SU-DHL-6 (cell line): ENCODE data around the gene NCKAP5.

ENCODE experiments used
- H2AFZ ChIP-seq: fragments of 200-600 bp; sonication (generic); 2 replicates; pipeline ENCODE4 v1.6.1; 2014; ENCODE audit warnings: low read depth, mild to moderate bottlenecking, moderate library complexity, mixed read lengths, antibody characterized with exemption, low read length; ENCODE audit not compliant: severe bottlenecking
- H3F3A ChIP-seq: fragments of 200-600 bp; shearing (Covaris generic); 2 replicates; pipeline ENCODE4 v1.6.0; 2016; ENCODE audit warnings: antibody characterized with exemption, mild to moderate bottlenecking; ENCODE audit not compliant: insufficient read depth
- H3K27ac ChIP-seq: fragments of 200-600 bp; sonication (generic); 2 replicates; pipeline ENCODE4 v1.5.1; 2016; ENCODE audit warnings: low read depth, mild to moderate bottlenecking, low read length, moderate library complexity, mixed read lengths
- H3K27me3 ChIP-seq: fragments of 200-600 bp; sonication (generic), shearing (Covaris generic); 2 replicates; pipeline ENCODE4 v1.6.0; 2014; ENCODE audit warnings: mild to moderate bottlenecking, low read length
- H3K36me3 ChIP-seq: fragments of 200-600 bp; sonication (generic); 2 replicates; pipeline ENCODE4 v1.6.1; 2014; ENCODE audit warnings: mild to moderate bottlenecking, low read length, mixed read lengths
- H3K4me2 ChIP-seq: fragments of 300-600, 200-600 bp; shearing (Covaris generic), sonication (generic); 2 replicates; pipeline ENCODE4 v1.6.0; 2014; ENCODE audit warnings: low read length, low read depth, mild to moderate bottlenecking; ENCODE audit not compliant: poor library complexity, severe bottlenecking
- H3K4me3 ChIP-seq: fragments of 200-600 bp; sonication (generic); 2 replicates; pipeline ENCODE4 v1.5.1; 2014; ENCODE audit warnings: antibody characterized with exemption, low read length, mild to moderate bottlenecking, mixed read lengths; ENCODE audit not compliant: insufficient read depth, poor library complexity, severe bottlenecking
- H3K79me2 ChIP-seq: fragments of 200-600 bp; sonication (generic); 2 replicates; pipeline ENCODE4 v1.6.1; 2014; ENCODE audit warnings: mild to moderate bottlenecking, low read length, moderate library complexity; ENCODE audit not compliant: insufficient read depth
- H3K9ac ChIP-seq: fragments of 200-600 bp; sonication (generic); 2 replicates; pipeline ENCODE4 v1.7.0; 2014; ENCODE audit warnings: mild to moderate bottlenecking, low read length
- H3K9me2 ChIP-seq: fragments of 200-600 bp; sonication (generic); replicated peaks from 2 replicates; pipeline ENCODE4 v1.6.1; 2014; ENCODE audit warnings: low read length; ENCODE audit not compliant: insufficient read depth
- H3K9me3 ChIP-seq: fragments of 200-600 bp; sonication (generic); 2 replicates; pipeline ENCODE4 v1.6.1; 2014; ENCODE audit warnings: low read length, mixed read lengths; ENCODE audit not compliant: insufficient read depth
- H4K20me1 ChIP-seq: fragments of 200-600 bp; sonication (generic); 2 replicates; pipeline ENCODE4 v1.6.1; 2014; ENCODE audit warnings: low read depth, mild to moderate bottlenecking, antibody characterized with exemption, low read length, moderate library complexity, mixed read lengths
- CTCF ChIP-seq: fragments of 200-600 bp; sonication (generic); IDR thresholded peaks from one replicate; pipeline ENCODE4 v1.5.1; 2017; ENCODE audit warnings: antibody characterized with exemption, mild to moderate bottlenecking, low read length, moderate library complexity; ENCODE audit not compliant: insufficient read depth, poor library complexity, severe bottlenecking
- EZH2phosphoT487 ChIP-seq: fragments of 200-600 bp; sonication (generic), shearing (Covaris generic); conservative IDR thresholded peaks from 2 replicates; pipeline ENCODE4 v1.6.1; 2018; ENCODE audit warnings: mild to moderate bottlenecking, antibody characterized with exemption, low read length, moderate library complexity, mixed read lengths

The NCKAP5 gene

DNA sequence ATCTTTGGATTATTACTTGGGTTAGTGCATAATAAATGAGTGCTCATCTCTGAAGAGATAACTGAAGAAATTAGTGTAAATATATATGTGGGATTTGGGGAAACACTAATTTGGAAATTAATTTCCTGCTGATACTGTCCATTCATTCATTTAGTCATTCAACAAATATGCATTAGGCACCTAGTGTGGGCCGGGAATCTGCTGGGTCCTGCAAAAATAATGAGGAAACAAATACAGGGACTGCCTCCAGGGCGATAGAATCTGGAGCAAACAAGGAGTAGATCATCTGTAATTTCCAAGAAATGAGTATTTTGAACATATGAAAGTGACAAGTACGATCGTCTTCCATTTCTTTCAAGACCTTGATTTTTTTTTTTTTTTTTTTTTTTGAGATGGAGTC lies 694.5 kb downstream of the NCKAP5 start:
- H3K9me3 ChIP-seq: no peaks in the 10 kb centered on the region
- H3F3A ChIP-seq: no peaks in the 10 kb centered on the region
- no peak overlapping the region for H3K9ac ChIP-seq

GRCh38 chr2:132871831-132872230 lies 696.4 kb downstream of the NCKAP5 start:
- TF ChIP-seq CTCF (no peak), EZH2phosphoT487 (no peak)
- H3K4me3 ChIP-seq: no peak overlapping the region
- no peaks in the 10 kb centered on the region for H3F3A ChIP-seq
- no peaks in the 10 kb centered on the region for H3K9me3 ChIP-seq
- H3K9ac ChIP-seq: no peak overlapping the region
- no peak overlapping the region for H3K27ac ChIP-seq
- no peaks in the 10 kb centered on the region for H3K79me2 ChIP-seq
- H2AFZ ChIP-seq: no peak overlapping the region
- H3K36me3 ChIP-seq: no peaks in the 10 kb centered on the region
- no peak overlapping the region for H3K4me2 ChIP-seq
- no peaks in the 10 kb centered on the region for H3K9me2 ChIP-seq
- no peaks in the 10 kb centered on the region for H3K27me3 ChIP-seq
- H4K20me1 ChIP-seq: no peaks in the 10 kb centered on the region

More for the DNA sequence above, 694.5 kb downstream of the NCKAP5 start:
- Histone ChIP-seq H3K27ac (no peak overlapping the region), H2AFZ (no peak overlapping the region), H4K20me1 (no peaks in the 10 kb centered on the region), H3K4me2 (no peak overlapping the region), H3K36me3 (no peaks in the 10 kb centered on the region), H3K79me2 (no peaks in the 10 kb centered on the region), H3K4me3 (no peak overlapping the region), H3K9me2 (no peaks in the 10 kb centered on the region), H3K27me3 (no peaks in the 10 kb centered on the region)
- no peak for TF ChIP-seq CTCF
- no peak for TF ChIP-seq EZH2phosphoT487

- TF ChIP-seq CTCF: no peak
- Histone ChIP-seq H3K9ac (no peak overlapping the region), H3F3A (no peaks in the 10 kb centered on the region), H3K4me3 (no peak overlapping the region), H4K20me1 (no peaks in the 10 kb centered on the region), H3K79me2 (no peaks in the 10 kb centered on the region), H3K9me2 (no peaks in the 10 kb centered on the region), H3K36me3 (no peaks in the 10 kb centered on the region), H3K9me3 (no peaks in the 10 kb centered on the region), H3K27me3 (no peaks in the 10 kb centered on the region), H3K4me2 (no peak overlapping the region), H2AFZ (no peak overlapping the region), H3K27ac (no peak overlapping the region)
Measured at GRCh38 chr2:132863961-132864360, 704.3 kb downstream of the NCKAP5 start.

DNA sequence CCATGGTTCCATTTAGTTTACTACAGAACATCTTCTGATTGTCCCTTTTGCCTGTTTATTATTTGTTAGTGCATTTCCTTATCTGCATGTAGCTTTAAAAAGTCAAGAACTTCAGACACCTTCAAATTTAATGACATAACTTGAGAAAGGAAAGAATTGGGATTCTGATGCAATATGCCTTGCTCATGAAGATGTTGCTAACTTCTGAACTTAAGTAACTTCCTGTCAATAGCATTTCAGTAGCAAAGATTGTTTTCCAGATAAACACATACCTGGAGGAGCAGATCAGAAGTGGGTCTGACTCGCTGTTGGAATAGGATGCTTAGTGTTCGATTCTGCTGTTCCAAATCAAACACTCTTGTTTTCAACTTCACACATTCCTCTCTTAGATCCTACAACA lies 708.0 kb downstream of the NCKAP5 start:
- Histone ChIP-seq H3K9ac (no peak overlapping the region), H3K9me2 (no peaks in the 10 kb centered on the region), H3K36me3 (no peaks in the 10 kb centered on the region), H3K27ac (no peak overlapping the region), H3K9me3 (no peaks in the 10 kb centered on the region), H3K79me2 (no peaks in the 10 kb centered on the region), H3K27me3 (no peaks in the 10 kb centered on the region), H3K4me3 (no peak overlapping the region), H3F3A (no peaks in the 10 kb centered on the region), H3K4me2 (no peak overlapping the region), H4K20me1 (no peaks in the 10 kb centered on the region), H2AFZ (no peak overlapping the region)
- TF ChIP-seq CTCF (no peak), EZH2phosphoT487 (no peak)
